GM21360 (cell line): ENCODE data around the gene CXCL3.

Source experiments
- ATAC-seq: cut with Tn5 transposase; IDR thresholded peaks from one replicate; pipeline ENCODE4 v1.9.1; 2021; ENCODE audit warnings: mild to moderate bottlenecking, moderate library complexity; ENCODE audit not compliant: unreplicated experiment

The CXCL3 gene

GRCh38 chr4:74016068-74016467 is 22.4 kb downstream of the CXCL3 start:
- ATAC-seq = no peak

GRCh38 chr4:74015126-74015780 is 23.2 kb downstream of the CXCL3 start:
- ATAC-seq = no peak

GRCh38 chr4:74014332-74014731 is 24.2 kb downstream of the CXCL3 start:
- ATAC-seq = no peak

GRCh38 chr4:74013264-74013663 is 25.2 kb downstream of the CXCL3 start:
- no peak for ATAC-seq

GRCh38 chr4:74012130-74012529 is 26.4 kb downstream of the CXCL3 start:
- no peak for ATAC-seq

GRCh38 chr4:74009307-74009706 is 29.2 kb downstream of the CXCL3 start:
- ATAC-seq = no peak

GRCh38 chr4:74006009-74006476 is 32.4 kb downstream of the CXCL3 start:
- ATAC-seq = no peak

- ATAC-seq = no peak
Observed at GRCh38 chr4:74005528-74005927, 33.0 kb downstream of the CXCL3 start.

- ATAC-seq = no peak
Observed at GRCh38 chr4:74004668-74005067, 33.8 kb downstream of the CXCL3 start.

- no peak for ATAC-seq
Observed at GRCh38 chr4:74000301-74000700, 38.2 kb downstream of the CXCL3 start.

GRCh38 chr4:73998040-73999011 is 40.2 kb downstream of the CXCL3 start, which contains the start of gene CXCL5:
Gene CXCL5, minus strand, starts transcription at chr4:73998677. Its CDS starts 96 bp downstream, at chr4:73998581.
- ATAC-seq = no peak

- ATAC-seq = no peak
Observed at GRCh38 chr4:73992050-73992449, 46.4 kb downstream of the CXCL3 start.

GRCh38 chr4:73991742-73992000 is 46.8 kb downstream of the CXCL3 start:
- ATAC-seq = no peak

GRCh38 chr4:73990988-73991741 is 47.3 kb downstream of the CXCL3 start:
- no peak for ATAC-seq

- ATAC-seq = no peak
Observed at GRCh38 chr4:73989928-73990327, 48.6 kb downstream of the CXCL3 start.

GRCh38 chr4:73989031-73989430 is 49.5 kb downstream of the CXCL3 start:
- no peak for ATAC-seq

GRCh38 chr4:73988061-73988460 is 50.4 kb downstream of the CXCL3 start, which contains the start of gene PPBP:
Gene PPBP, minus strand, starts transcription at chr4:73988190. Its CDS starts 87 bp downstream, at chr4:73988103.
- no peak for ATAC-seq
